SKM-1 (cell line): Measurements from ENCODE around the gene MED12L.

ENCODE experiments used
- DNase-seq: peaks from one replicate; lab custom pipeline; 2025; ENCODE audit not compliant: unreplicated experiment; lab: John Stamatoyannopoulos, UW

MED12L gene

DNA sequence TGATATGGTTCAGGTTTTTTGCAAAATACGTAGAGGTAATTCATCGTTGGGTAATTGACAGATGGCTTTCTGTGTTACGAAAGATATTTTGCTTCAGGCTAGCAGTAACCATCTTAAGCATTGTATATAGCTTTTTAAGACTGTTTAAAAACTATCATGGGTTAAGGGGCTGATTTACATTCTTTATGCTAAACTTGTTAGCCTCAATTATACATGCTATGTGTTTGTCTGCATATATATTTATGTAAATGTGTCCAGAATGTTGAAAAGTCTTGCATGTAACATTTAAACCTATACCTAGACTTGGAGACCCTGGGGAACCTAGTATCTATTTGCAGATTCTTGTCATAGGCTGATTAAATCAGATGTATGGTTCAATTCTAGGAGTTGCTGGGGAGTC, 204.0 kb downstream of the MED12L start:
- no peak for DNase-seq

GRCh38 chr3:151290673-151291072, 205.2 kb downstream of the MED12L start:
- DNase-seq, result no peak

- no peak for DNase-seq
Observed at GRCh38 chr3:151293127-151293526, 207.7 kb downstream of the MED12L start.

DNA sequence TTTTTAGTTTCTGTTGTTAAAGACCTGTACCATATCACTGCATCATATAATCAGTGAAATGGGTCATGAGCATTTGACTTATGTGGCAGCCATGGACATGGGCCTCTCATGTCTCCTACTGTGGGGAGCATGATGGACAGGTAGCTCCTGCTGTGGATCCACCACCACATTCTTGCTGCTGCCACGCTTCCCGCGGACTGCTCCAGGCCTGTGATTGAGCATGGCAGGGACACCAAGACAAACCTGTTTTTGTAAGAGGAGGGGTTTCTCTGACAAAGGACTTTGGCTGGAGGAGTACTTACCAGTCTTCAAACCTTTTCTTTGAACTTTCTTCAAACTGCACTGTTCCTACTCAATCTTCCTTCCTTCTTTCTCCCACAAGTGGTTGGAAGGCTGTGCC, 210.8 kb downstream of the MED12L start:
- DNase-seq, result no peak

DNA sequence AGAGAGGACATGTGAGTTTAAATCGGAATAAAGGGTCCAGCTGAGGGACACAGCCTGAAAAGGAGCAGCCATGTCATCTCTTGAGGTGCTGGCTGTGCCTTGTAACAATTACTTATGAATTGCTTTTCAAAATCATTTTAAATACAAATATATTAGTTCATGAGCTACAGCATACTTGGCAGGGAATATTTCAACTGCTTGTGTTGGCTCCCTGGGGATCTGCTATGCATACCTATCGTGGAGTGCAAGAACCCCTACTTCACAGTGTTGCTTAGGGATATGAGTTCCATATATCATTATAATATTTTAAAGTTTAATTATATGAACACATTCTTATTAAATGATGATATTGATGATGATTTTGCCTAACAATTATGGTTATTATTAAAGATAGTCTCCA, 212.0 kb downstream of the MED12L start:
- no peak for DNase-seq

GRCh38 chr3:151299006-151299405, 213.5 kb downstream of the MED12L start:
- DNase-seq, result no peak

GRCh38 chr3:151300539-151300938, 215.1 kb downstream of the MED12L start:
- no peak for DNase-seq

- no peak for DNase-seq
Observed at GRCh38 chr3:151301787-151302186, 216.3 kb downstream of the MED12L start.

DNA sequence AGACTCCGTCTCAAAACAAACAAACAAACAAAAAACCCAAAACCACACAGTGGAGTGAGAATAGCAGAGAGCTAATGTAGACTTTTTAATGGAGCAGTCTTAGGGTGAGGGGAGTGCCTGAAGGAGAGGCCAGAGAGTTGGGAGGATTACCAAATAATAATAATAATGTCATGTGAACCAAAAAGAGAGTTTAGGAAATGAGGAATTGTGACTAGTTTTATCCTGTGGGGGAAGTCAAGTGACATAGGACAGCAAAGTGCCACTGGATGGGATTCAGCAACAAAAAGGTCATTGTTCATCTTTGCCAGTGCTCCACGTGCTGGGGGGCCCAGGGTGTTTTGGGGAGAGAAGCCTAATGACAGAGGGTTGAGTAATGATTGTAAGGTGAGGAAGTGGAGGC, 218.3 kb downstream of the MED12L start:
- no peak for DNase-seq

DNA sequence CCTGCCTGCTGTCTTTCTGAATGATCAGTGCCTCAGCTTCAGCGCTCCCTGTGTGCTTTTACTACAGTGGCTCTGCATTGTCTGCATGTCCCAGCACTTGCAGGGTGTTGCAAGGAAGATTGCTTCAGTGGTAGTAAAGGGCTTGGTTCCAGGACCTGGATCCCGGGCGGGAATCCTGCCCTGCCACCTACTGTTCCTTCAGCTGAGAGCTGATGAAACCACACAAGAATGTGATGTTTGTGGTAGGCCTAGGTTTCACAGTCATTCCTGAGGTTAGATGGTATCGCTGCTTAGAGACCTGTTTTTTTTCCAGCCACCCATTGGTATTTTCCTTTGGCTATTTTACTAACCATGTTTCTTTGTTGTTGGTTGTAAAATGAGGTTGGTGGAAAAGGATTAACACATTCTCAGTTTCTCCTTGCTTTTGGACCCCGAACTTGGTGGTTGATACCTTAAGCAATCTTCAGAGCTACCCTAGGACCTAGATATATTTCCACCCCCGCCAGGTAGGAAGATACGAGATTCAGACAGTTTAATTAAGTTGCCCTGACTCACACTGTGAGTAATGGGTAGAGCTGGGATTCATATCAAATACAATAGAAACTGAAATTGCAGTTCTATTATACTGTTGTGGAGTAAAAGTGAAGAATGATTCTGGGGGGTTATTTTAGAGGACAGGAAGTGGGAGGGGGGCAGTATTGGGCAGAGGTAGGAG, 219.8 kb downstream of the MED12L start:
- no peak for DNase-seq

- DNase-seq, result no peak
Observed at GRCh38 chr3:151305775-151306151, 220.3 kb downstream of the MED12L start.

GRCh38 chr3:151306168-151306810, 220.8 kb downstream of the MED12L start:
- DNase-seq, result no peak

- no peak for DNase-seq
Observed at GRCh38 chr3:151307131-151307530, 221.7 kb downstream of the MED12L start.

GRCh38 chr3:151307583-151308488, 222.4 kb downstream of the MED12L start:
- DNase-seq, result no peak

DNA sequence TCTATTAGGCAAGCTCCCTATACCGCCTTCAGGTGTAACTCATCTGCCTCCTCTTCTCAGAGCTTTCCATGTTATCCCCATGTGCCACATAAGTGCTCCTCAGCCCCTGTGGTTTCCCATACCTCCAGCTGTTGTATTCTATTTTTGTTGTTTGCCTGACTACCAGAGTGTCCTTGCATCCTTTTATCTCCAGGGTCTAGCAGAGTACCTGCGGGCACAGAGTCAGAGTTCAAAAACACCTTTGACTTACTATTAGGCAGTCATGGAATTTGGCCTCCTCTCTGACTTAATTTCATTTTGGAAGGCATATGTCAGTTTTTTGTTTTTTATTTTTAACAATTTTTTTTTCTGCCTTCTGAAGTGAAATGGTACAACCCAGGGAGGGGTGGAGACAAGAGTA, 224.1 kb downstream of the MED12L start:
- no peak for DNase-seq

GRCh38 chr3:151312972-151313371, 227.5 kb downstream of the MED12L start:
- no peak for DNase-seq

GRCh38 chr3:151314137-151314536, 228.7 kb downstream of the MED12L start:
- DNase-seq, result no peak

- DNase-seq, result no peak
Observed at GRCh38 chr3:151314593-151314992, 229.1 kb downstream of the MED12L start.

DNA sequence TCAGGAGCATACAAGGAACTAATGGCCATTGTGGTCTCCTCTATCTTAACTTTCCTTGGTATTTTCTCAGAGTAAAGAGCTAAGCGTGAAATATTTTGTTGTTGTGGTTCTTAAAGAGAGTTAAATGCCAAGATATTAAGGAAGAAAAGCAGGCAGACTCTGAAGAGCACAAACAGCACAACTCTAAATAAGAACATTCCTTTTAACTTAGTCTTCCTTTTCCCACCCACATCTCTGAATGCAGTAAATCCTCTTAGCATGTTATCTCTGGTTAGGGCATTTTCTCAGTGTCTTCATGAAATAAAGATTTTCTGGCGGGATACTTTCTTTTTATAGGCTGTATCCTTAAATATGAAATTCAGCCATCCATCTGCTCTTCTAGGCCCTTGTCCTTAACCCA, 229.7 kb downstream of the MED12L start:
- DNase-seq, result no peak

- DNase-seq, result no peak
Observed at GRCh38 chr3:151315846-151316245, 230.4 kb downstream of the MED12L start.

GRCh38 chr3:151316267-151316991, 231.0 kb downstream of the MED12L start, which contains the start of gene GPR87:
Gene GPR87, minus strand, starts transcription at chr3:151316820. Its CDS starts 16,720 bp downstream, at chr3:151300100.
- no peak for DNase-seq
